Effector memory CD4-positive, alpha-beta T cell (primary cell): Measurements from ENCODE around the gene GGCX.
"Not testable (repeated sequence)": the region's sequence is repeated elsewhere in the genome, so short reads cannot be mapped to it uniquely, and the experiment has no call there.

Experiments
- DNase-seq, 3 donors: peaks; one replicate each; pipeline ENCODE4 v3.0.0-alpha.2; 2020
- H3K27ac ChIP-seq: 2 replicates; pipeline ENCODE4 v1.7.0; 2013; ENCODE audit warnings: mild to moderate bottlenecking, low read length, moderate library complexity; ENCODE audit not compliant: insufficient read depth, poor library complexity, severe bottlenecking
- H3K27me3 ChIP-seq: replicated peaks from 2 replicates; pipeline ENCODE4 v1.7.0; 2013; ENCODE audit warnings: mild to moderate bottlenecking, low read length; ENCODE audit not compliant: insufficient read depth, control insufficient read depth, poor library complexity, severe bottlenecking
- H3K36me3 ChIP-seq: 2 replicates; pipeline ENCODE4 v1.7.0; 2013; ENCODE audit warnings: mild to moderate bottlenecking, low read length, moderate library complexity; ENCODE audit not compliant: control insufficient read depth, insufficient read depth
- H3K4me1 ChIP-seq: 2 replicates; pipeline ENCODE4 v1.7.0; 2013; ENCODE audit warnings: low read length, mild to moderate bottlenecking; ENCODE audit not compliant: control insufficient read depth, insufficient read depth, poor library complexity, severe bottlenecking
- H3K4me3 ChIP-seq: 2 replicates; pipeline ENCODE4 v1.7.0; 2013; ENCODE audit warnings: low read length, low read depth, mild to moderate bottlenecking; ENCODE audit not compliant: insufficient read depth, poor library complexity, severe bottlenecking
- H3K9me3 ChIP-seq: 2 replicates; pipeline ENCODE4 v1.7.0; 2013; ENCODE audit warnings: mild to moderate bottlenecking, low read length, moderate library complexity; ENCODE audit not compliant: control insufficient read depth

The GGCX gene

DNA sequence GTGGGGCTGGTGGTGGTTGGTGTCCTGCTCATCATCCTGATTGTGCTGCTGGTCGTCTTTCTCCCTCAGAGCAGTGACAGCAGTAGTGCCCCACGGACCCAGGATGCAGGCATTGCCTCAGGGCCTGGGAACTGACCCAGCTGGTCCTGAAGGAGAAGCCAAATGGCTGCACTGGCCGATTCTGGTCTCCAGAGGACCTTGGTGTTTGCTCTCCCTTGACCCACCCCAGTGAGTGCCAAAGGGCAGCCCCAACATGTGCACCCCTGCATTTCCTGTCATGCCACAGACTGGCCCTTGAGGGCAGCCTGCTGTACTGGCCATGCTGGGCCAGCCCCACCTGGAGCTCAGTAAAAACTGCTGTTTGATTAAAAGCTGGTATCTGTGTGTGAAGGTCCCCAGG, 31.7 kb upstream of the GGCX start:
- peaks cover 13% of the 10 kb centered on the region for H3K4me1 ChIP-seq
- DNase-seq = no peak
- H3K4me3 ChIP-seq = no peak overlapping the region

DNA sequence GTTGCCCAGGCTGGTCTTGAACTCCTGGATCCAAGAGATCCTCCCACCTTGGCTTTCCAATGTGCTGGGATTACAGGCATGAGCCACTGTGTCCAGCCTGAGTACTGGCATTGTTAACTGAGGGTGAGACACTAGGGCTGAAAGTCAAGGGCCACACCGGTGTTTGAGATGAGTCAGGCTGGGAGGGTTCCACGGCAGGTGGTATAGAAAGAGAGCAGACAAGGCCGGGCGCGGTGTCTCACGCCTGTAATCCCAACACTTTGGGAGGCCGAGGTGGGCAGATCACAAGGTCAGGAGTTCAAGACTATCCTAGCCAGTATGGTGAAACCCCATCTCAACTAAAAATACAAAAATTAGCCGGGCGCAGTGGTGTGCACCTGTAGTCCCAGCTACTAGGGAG, 31.0 kb upstream of the GGCX start:
- H3K27me3 ChIP-seq, H3K27ac ChIP-seq, DNase-seq, H3K36me3 ChIP-seq, H3K9me3 ChIP-seq, H3K4me3 ChIP-seq: not testable (repeated sequence)
- peaks cover 13% of the 10 kb centered on the region for H3K4me1 ChIP-seq

More for the DNA sequence above, 31.7 kb upstream of the GGCX start:
- no peaks in the 10 kb centered on the region for H3K27me3 ChIP-seq
- H3K9me3 ChIP-seq = no peaks in the 10 kb centered on the region
- H3K36me3 ChIP-seq = peaks cover 13% of the 10 kb centered on the region
- H3K27ac ChIP-seq = no peak overlapping the region

DNA sequence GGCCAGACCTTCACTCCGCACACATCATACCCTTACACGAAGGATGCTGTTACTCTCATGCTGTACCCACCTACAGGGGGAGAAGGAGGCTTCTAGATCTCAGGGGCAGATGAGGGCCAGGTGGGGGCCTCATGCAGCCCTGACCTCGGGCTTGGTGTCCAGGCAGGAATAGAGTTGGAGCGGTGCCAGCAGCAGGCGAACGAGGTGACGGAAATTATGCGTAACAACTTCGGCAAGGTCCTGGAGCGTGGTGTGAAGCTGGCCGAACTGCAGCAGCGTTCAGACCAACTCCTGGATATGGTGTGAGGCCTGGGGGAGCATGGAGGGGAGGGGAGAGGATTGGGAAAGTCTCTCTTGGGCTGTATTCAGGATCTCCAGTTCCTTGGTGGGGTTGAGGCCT, 30.3 kb upstream of the GGCX start:
- no peak for DNase-seq
- H3K4me1 ChIP-seq = peaks cover 11% of the 10 kb centered on the region

DNA sequence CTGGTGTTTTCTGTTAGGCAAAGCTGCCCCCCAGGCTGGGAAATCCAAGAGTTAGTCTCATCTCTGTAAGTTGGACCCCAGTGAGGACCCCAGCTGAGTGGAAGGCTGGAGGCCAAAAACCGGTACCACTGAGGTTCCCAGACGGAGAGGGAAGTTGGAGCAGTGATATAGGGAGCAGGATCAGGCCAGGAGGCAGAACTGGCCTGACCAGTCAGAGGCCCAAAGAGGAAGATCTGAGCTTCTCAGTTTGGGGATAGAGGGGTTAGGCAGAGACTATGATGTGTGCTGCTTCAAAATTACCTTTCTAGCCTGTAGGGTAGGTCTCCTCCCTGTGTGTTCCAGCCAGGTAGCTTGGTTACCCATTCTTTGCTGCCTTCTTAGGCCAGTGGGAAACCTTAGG, 29.7 kb upstream of the GGCX start:
- Histone ChIP-seq H3K9me3 (no peaks in the 10 kb centered on the region), H3K4me3 (no peak overlapping the region), H3K27ac (no peak overlapping the region), H3K4me1 (peaks cover 5% of the 10 kb centered on the region), H3K36me3 (no peaks in the 10 kb centered on the region), H3K27me3 (no peaks in the 10 kb centered on the region)
- DNase-seq = no peak

More for the DNA sequence above, 30.3 kb upstream of the GGCX start:
- H3K36me3 ChIP-seq = peaks cover under 1% of the 10 kb centered on the region
- H3K9me3 ChIP-seq = no peaks in the 10 kb centered on the region
- no peak overlapping the region for H3K4me3 ChIP-seq
- no peaks in the 10 kb centered on the region for H3K27me3 ChIP-seq
- H3K27ac ChIP-seq = no peak overlapping the region

DNA sequence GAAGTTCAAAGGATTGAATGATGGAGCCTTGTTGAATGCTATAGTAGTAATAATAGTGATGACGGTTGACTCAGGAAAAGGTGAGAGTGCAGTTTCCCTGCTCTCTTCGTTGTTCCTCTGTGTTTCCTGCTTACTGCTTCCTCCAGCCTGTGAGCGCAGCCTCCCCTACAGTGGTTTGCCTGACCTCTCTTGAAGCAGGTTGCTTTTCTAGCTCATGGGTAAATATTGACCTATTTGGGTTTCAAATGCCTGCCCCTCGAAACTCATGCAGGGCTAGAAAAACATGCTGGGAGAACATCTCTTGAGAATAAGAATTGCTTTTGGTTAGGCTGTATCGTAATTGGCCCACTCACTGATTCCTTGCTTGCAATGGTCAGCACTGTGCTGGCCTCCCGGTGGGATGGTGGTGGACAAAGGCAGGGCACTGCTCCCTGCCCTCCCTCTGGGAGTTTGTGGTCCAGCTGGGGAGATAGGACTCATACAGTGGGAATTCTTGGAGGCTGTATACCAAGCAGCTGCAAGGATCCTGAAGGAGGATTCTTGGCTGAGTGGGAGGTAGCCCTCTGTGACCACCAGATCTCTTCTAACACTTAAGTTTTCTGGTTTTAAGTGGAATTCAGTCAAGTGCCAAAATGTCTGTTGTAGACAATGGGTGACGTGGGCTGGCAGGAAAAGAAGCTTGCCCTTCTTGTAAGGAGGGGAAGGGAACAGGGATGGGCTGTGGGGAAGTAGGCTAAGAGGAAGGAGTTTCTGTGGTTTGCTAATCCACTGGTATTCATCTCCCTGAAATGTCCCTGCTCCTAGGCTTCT, 28.9 kb upstream of the GGCX start:
- Histone ChIP-seq H3K36me3 (no peaks in the 10 kb centered on the region), H3K4me1 (peaks cover 9% of the 10 kb centered on the region), H3K9me3 (no peaks in the 10 kb centered on the region), H3K27me3 (no peaks in the 10 kb centered on the region), H3K4me3 (no peak overlapping the region), H3K27ac (no peak overlapping the region)
- no peak for DNase-seq

DNA sequence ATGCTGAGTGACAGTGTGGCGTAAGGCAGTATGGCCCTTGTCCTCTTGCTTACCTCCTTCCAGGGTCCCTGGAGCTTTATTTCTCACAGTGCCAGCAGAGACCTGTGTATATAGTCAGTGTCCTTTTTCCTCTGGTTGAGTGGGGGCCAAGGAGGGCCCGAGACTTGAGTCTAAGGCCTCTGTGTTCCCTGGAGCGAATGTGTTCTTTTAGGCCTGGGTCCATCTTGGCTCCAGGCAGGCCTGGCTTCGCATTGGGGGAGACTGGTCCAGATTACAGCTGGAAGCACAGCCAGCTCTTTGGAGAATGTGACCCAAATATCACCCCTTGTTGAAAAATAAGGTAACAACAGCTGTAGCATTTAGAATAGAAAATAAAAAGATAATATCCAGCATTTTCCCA, 27.9 kb upstream of the GGCX start:
- Histone ChIP-seq H3K4me1 (peaks cover 10% of the 10 kb centered on the region), H3K27me3 (no peaks in the 10 kb centered on the region), H3K27ac (no peak overlapping the region), H3K36me3 (no peaks in the 10 kb centered on the region), H3K9me3 (no peaks in the 10 kb centered on the region), H3K4me3 (no peak overlapping the region)
- no peak for DNase-seq

DNA sequence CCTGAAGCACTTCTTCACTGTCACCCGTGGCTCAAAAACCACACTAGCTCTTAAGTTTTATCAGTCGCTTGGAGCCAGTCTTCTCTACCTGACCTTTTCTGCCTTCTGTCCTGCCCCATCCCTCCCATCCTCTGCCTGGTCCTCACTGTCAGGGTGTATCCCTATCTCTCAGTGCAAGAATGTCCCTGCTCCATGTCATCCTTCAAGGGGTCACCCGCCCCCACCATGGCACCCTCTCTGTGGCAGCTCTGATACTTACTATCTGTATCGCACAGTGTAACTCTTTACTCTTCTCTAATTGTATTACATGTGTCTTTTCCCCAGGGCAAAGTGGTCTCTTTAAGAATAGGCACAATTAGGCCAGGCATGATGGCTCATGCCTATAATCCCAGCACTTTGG, 27.4 kb upstream of the GGCX start:
- no peak overlapping the region for H3K27ac ChIP-seq
- peaks cover 10% of the 10 kb centered on the region for H3K4me1 ChIP-seq
- DNase-seq = no peak
- no peaks in the 10 kb centered on the region for H3K27me3 ChIP-seq
- H3K36me3 ChIP-seq = no peaks in the 10 kb centered on the region
- H3K4me3 ChIP-seq = no peak overlapping the region
- H3K9me3 ChIP-seq = no peaks in the 10 kb centered on the region

DNA sequence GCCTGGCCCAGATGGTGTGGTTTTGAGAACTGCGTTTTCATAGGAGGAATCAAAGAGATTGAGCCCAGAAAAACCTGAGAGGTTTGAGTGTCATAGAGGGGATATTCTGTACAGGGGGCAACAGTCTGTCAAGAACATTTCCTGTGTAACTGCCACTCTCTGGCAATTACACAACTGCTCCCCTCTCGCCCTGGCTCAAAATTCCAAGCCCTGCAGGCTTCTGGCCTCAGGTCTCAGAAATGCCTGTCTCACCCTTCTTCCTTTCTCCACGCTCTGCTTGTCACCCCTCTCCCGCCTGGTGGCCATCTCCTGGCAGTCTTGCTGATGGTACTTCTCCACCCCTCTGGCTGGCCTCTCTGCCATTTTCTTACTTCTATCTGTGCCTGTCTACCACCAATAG, 26.9 kb upstream of the GGCX start:
- Histone ChIP-seq H3K27me3 (no peaks in the 10 kb centered on the region), H3K27ac (no peak overlapping the region), H3K9me3 (no peaks in the 10 kb centered on the region), H3K36me3 (no peaks in the 10 kb centered on the region), H3K4me1 (peaks cover 10% of the 10 kb centered on the region), H3K4me3 (no peak overlapping the region)
- no peak for DNase-seq

DNA sequence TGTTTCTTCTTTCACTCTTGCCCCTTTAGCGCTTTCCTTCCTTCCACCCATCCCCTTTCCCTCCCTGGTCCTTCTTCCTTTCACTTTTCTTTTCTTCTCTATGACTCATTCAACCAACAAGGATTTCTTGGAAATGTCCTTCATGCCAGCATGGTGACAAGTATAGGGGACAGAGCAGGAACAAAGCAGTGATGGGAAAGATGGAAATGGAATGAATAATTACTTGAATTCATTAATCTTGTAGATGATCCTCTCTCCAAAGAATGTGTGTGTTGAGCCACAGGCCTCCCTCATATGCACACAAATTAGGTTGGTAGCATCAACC, 24.4 kb upstream of the GGCX start:
- no peak overlapping the region for H3K27ac ChIP-seq

DNA sequence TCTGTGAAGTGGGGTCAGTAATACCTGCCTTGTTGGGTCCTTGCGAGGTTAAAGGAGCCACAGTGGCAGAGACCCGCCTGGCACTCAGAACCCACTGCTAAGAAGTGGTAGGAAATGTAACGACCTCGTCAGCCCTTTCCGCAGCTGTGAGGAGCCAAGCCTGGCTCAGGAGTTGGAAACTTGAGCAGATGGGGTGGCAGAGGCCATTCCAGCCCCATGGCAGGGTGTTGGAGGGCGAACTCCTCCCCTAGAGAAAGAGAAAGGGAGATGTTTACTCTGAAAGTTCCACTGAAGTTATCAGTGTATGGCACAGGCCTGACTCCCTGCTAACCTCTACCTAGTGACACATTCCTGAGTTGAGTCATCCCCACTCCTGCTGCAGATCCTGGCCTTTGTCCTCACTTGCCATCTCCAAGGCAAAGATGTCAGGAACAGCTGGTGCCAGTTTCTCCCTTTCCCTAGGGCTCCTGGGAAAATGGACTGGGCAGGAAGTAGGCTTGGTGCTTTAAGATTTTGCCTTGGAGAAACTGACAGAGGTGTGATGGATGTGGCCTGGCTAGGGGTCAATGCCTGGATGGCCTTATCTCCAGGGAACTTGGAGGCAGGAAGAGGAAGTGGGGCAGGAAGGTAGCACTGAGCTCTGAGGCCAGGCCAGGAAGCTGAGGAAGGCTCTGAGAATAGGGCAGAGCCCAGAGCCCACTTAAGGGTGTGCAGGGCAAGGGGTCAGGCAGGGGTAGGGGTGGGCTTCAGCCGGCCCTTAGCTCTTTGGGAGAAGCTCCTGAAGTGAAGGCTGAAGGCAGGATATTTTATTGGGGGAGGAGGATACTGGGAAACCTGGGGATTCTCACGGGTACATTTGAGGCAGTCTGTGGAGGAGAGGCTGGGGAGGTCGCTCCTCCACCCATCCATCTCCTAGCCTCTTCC, 23.8 kb upstream of the GGCX start:
- H3K36me3 ChIP-seq = peaks cover 13% of the 10 kb centered on the region
- H3K27me3 ChIP-seq = no peaks in the 10 kb centered on the region
- peak overlapping the region; percentile 65 for H3K4me3 ChIP-seq
- no peak for DNase-seq
- peak overlapping the region; percentile 72 for H3K27ac ChIP-seq
- H3K4me1 ChIP-seq = peaks cover 10% of the 10 kb centered on the region
- no peaks in the 10 kb centered on the region for H3K9me3 ChIP-seq

More for the DNA sequence above, 24.4 kb upstream of the GGCX start:
- H3K4me3 ChIP-seq = no peak overlapping the region
- H3K36me3 ChIP-seq = peaks cover 13% of the 10 kb centered on the region
- no peak for DNase-seq
- peaks cover 10% of the 10 kb centered on the region for H3K4me1 ChIP-seq
- H3K27me3 ChIP-seq = no peaks in the 10 kb centered on the region
- no peaks in the 10 kb centered on the region for H3K9me3 ChIP-seq
